OCI-LY3 (cell line): ENCODE data around the gene TUBGCP5.

Experiments used
- CTCF ChIP-seq: fragments of 200-600, 300-600 bp; sonication (generic); IDR thresholded peaks from 2 replicates; pipeline ENCODE4 v1.5.1; 2014; ENCODE audit warnings: antibody characterized with exemption, low read length, low read depth
- EZH2phosphoT487 ChIP-seq: fragments of 200-600 bp; shearing (Covaris generic); IDR thresholded peaks from 2 replicates; pipeline ENCODE4 v1.6.1; 2018; ENCODE audit warnings: antibody characterized with exemption, mixed run types, low read depth

- TF ChIP-seq CTCF (no peak), EZH2phosphoT487 (no peak)
Observed at GRCh38 chr15:23002920-23003319, 36.4 kb downstream of the TUBGCP5 start.
